GM12878 (cell line): ENCODE results near the gene IPO11. TPM values are rescaled to one million over a fixed set of nuclear protein-coding genes. Genes with fewer than 3 reads are reported as not detected.

ENCODE experiments used
- ATAC-seq: fragments of 200-7000 bp; cut with Tn5 transposase; 3 replicates; pipeline ENCODE4 v1.9.1; 2020; ENCODE audit warnings: mild to moderate bottlenecking, moderate library complexity
- BruUV-seq: library from RNA; stranded (reverse); fragments of 400-500 nt; replicated peaks from 2 replicates; lab custom pipeline; 2021; lab: Mats Ljungman, UMichigan
- CTCF ChIA-PET: fragments of 300-600 bp; sonication (Branson Sonifier 250); formaldehyde crosslinking; extraction: SDS; loops from one replicate; lab custom pipeline; 2021; ENCODE audit warnings: inconsistent platforms; lab: Yijun Ruan, JAX
- POLR2A ChIA-PET: fragments of 350-600 bp; formaldehyde crosslinking; extraction: SDS; loops from one replicate; lab custom pipeline; 2021; ENCODE audit warnings: inconsistent platforms; lab: Charles Lee
- RAD21 ChIA-PET: fragments of 300-600 bp; sonication (Branson Sonifier 250); formaldehyde crosslinking; loops from one replicate; lab custom pipeline; 2023; ENCODE audit warnings: antibody characterized with exemption; ENCODE audit not compliant: unreplicated experiment; lab: Charles Lee
- SMC1A ChIA-PET: fragments of 300-600 bp; sonication (Branson Sonifier 250); formaldehyde crosslinking; loops from one replicate; lab custom pipeline; 2023; ENCODE audit not compliant: unreplicated experiment, uncharacterized antibody; lab: Charles Lee
- DNase-seq: peaks from one replicate; pipeline ENCODE4 v3.0.0-alpha.2; 2011; ENCODE audit warnings: low read depth, low spot score
- FAIRE-seq: peaks from 3 replicates; lab custom pipeline; 2011; peaks lifted over from hg19 to GRCh38; lab: Jason Lieb, UNC
- H2AFZ ChIP-seq: 2 replicates; pipeline ENCODE4 v1.6.0; 2011; ENCODE audit warnings: low read depth, low read length, control low read depth; ENCODE audit not compliant: control insufficient read depth
- H3K27ac ChIP-seq: 2 replicates; pipeline ENCODE4 v1.5.1; 2011; ENCODE audit warnings: control low read depth; ENCODE audit not compliant: control insufficient read depth, insufficient read depth
- H3K27me3 ChIP-seq, 2 experiments: replicated peaks in 1 of 2; 2 replicates each; pipeline versions ENCODE4 v1.6.0 to v1.6.1; 2011; ENCODE audit warnings: low read length in 1 of 2; ENCODE audit not compliant: control insufficient read depth in 2 of 2, insufficient read depth in 2 of 2
- H3K36me3 ChIP-seq, 2 experiments: 2 replicates each; pipeline ENCODE4 v1.5.1; 2011; ENCODE audit warnings: low read length in 1 of 2; ENCODE audit not compliant: control insufficient read depth in 2 of 2, insufficient read depth in 2 of 2
- H3K4me1 ChIP-seq: 2 replicates; pipeline ENCODE4 v1.6.1; 2011; ENCODE audit warnings: mild to moderate bottlenecking, low read length, moderate library complexity, mixed read lengths; ENCODE audit not compliant: control insufficient read depth, insufficient read depth
- H3K4me2 ChIP-seq: 2 replicates; pipeline ENCODE4 v1.6.0; 2011; ENCODE audit warnings: control low read depth; ENCODE audit not compliant: control insufficient read depth, insufficient read depth
- H3K4me3 ChIP-seq: fragments of 200-600 bp; sonication (generic); 2 replicates; pipeline ENCODE4 v1.5.1; 2016
- H3K79me2 ChIP-seq: 2 replicates; pipeline ENCODE4 v1.6.0; 2011; ENCODE audit warnings: low read length; ENCODE audit not compliant: control insufficient read depth, insufficient read depth
- H3K9ac ChIP-seq: 2 replicates; pipeline ENCODE4 v1.8.0; 2011; ENCODE audit warnings: low read length, control low read depth, mixed read lengths; ENCODE audit not compliant: control insufficient read depth, insufficient read depth
- H3K9me3 ChIP-seq: replicated peaks from 3 replicates; pipeline ENCODE4 v1.5.1; 2011; ENCODE audit warnings: mild to moderate bottlenecking, low read length; ENCODE audit not compliant: control insufficient read depth, insufficient read depth
- H4K20me1 ChIP-seq: 2 replicates; pipeline ENCODE4 v1.6.0; 2011; ENCODE audit not compliant: control insufficient read depth, insufficient read depth
- CREM ChIP-seq: IDR thresholded peaks from 2 replicates; pipeline ENCODE4 v1.6.1; 2014; ENCODE audit warnings: antibody characterized with exemption, low read depth
- EGR1 ChIP-seq, 2 experiments: IDR thresholded peaks; 1 replicate in 1 of 2; 2 replicates in 1 of 2; pipeline ENCODE4 v1.6.1; 2011 to 2012; ENCODE audit warnings: low read depth in 2 of 2, low read length in 2 of 2, borderline replicate concordance in 1 of 2, mild to moderate bottlenecking in 1 of 2, moderate library complexity in 1 of 2
- ETV6 ChIP-seq, 2 experiments: fragments of 450-650 bp in 1 of 2; IDR thresholded peaks in 1 of 2; conservative IDR thresholded peaks in 1 of 2; 2 replicates each; pipeline ENCODE4 v1.6.1; 2014; ENCODE audit warnings: antibody characterized with exemption in 1 of 2, borderline replicate concordance in 1 of 2, low read depth in 1 of 2, mild to moderate bottlenecking in 1 of 2, moderate library complexity in 1 of 2
- EZH2 ChIP-seq: IDR thresholded peaks from 2 replicates; pipeline ENCODE4 v1.6.1; 2012; ENCODE audit warnings: low read depth, mild to moderate bottlenecking, control low read depth, inconsistent platforms, low read length, borderline replicate concordance; ENCODE audit not compliant: control insufficient read depth
- IKZF1 ChIP-seq: fragments of 450-650 bp; conservative IDR thresholded peaks from 2 replicates; pipeline ENCODE4 v1.6.1; 2017; ENCODE audit warnings: antibody characterized with exemption, mild to moderate bottlenecking
- KLF5 ChIP-seq: fragments of 450-650 bp; IDR thresholded peaks from 2 replicates; pipeline ENCODE4 v1.6.1; 2014; ENCODE audit warnings: mild to moderate bottlenecking; ENCODE audit not compliant: partially characterized antibody
- MEF2B ChIP-seq: fragments of 450-650 bp; IDR thresholded peaks from 2 replicates; pipeline ENCODE4 v1.6.1; 2018; ENCODE audit warnings: mild to moderate bottlenecking, moderate library complexity; ENCODE audit not compliant: partially characterized antibody, poor library complexity, severe bottlenecking
- MTA3 ChIP-seq: IDR thresholded peaks from 2 replicates; pipeline ENCODE4 v1.6.1; 2012; ENCODE audit warnings: low read length, inconsistent platforms, borderline replicate concordance
- NBN ChIP-seq: fragments of 450-650 bp; IDR thresholded peaks from 2 replicates; pipeline ENCODE4 v1.6.1; 2016
- POLR2AphosphoS5 ChIP-seq: IDR thresholded peaks from 2 replicates; pipeline ENCODE4 v1.6.1; 2011; ENCODE audit warnings: mild to moderate bottlenecking, low read length, inconsistent platforms
- RFX5 ChIP-seq: IDR thresholded peaks from 2 replicates; pipeline ENCODE4 v1.6.1; 2011; ENCODE audit warnings: low read depth, low read length, improper control_type of control experiment
- SMARCA5 ChIP-seq: fragments of 450-650 bp; IDR thresholded peaks from 2 replicates; pipeline ENCODE4 v1.6.1; 2017; ENCODE audit warnings: mild to moderate bottlenecking
- SP1 ChIP-seq: IDR thresholded peaks from one replicate; pipeline ENCODE4 v1.6.1; 2011; ENCODE audit warnings: low read depth, low read length
- STAT3 ChIP-seq: IDR thresholded peaks from 2 replicates; pipeline ENCODE4 v1.6.1; 2011; ENCODE audit warnings: low read depth, low read length, improper control_type of control experiment
- TCF12 ChIP-seq: IDR thresholded peaks from 2 replicates; pipeline ENCODE4 v1.6.1; 2011; ENCODE audit warnings: low read depth, mild to moderate bottlenecking, low read length
- WGBS: methylation state at CpG from one replicate; pipeline ENCODE4 v1.1.6; 2016; ENCODE audit warnings: low lambda C conversion rate; ENCODE audit not compliant: insufficient replicate concordance, insufficient coverage; ENCODE audit errors: missing lambda C conversion rate; 5-methylcytosine and 5-hydroxymethylcytosine counted together
- in situ Hi-C: fragments of 300-500 bp; cut with MboI; formaldehyde crosslinking; loops from 9 replicates; pipeline ENCODE4 v1.14.3; 2018; ENCODE audit warnings: mixed read lengths
- intact Hi-C: fragments of 100-400 bp; cut with micrococcal nuclease; formaldehyde crosslinking; loops from one replicate; pipeline ENCODE4 v1.14.2; 2022; ENCODE audit not compliant: unreplicated experiment
- polyA plus RNA-seq, 11 experiments: library from polyadenylated mRNA; depleted of rRNA in 4 of 11; unstranded in 6 of 11; stranded (reverse) in 5 of 11; fragments of >200 nt; fragmentation: Nextera tagmentation in 4 of 11; fragmentation: Illumina TruSeq in 1 of 11; extraction: Ambion mirVana in 4 of 11; extraction: Trizol in 1 of 11; gene quantifications; 1 replicate in 1 of 11; 2 replicates in 10 of 11; pipeline versions ENCODE4 v1.2.1 to v1.2.3, GENCODE V29; 2011 to 2016; ENCODE audit warnings: inconsistent platforms in 2 of 11, missing spikeins in 2 of 11, low read depth in 1 of 11
- total RNA-seq, 4 experiments: library from RNA; depleted of rRNA in 3 of 4; stranded (reverse); fragments of >200 nt in 3 of 4; fragmentation: Illumina TruSeq in 1 of 4; extraction: Trizol in 1 of 4; gene quantifications; 2 replicates each; pipeline versions ENCODE4 v1.2.1 to v1.2.3, GENCODE V29; 2013 to 2021
- TF ChIP-seq, protein P1 (sequence below): fragments of 450-650 bp; IDR thresholded peaks from 2 replicates; pipeline ENCODE4 v1.6.1; 2016; ENCODE audit warnings: mild to moderate bottlenecking

Gene IPO11
- total and polyA plus RNA-seq, 10 of the 15 experiments (the other 5 are each of a cell fraction or from before 2014, with no cell fraction given), result 14.1 to 49.3 (median 29.8) TPM

- ATAC-seq (no peak), DNase-seq (no peak), FAIRE-seq (no peak)
- CTCF ChIA-PET, result interaction anchor here (0.9 kb wide), 1 partner anchor 20 kb away, joined by 3 read pairs; no protein-coding TSS in a partner anchor
- Histone ChIP-seq H3K4me1 (no peaks in the 10 kb centered on the region), H3K4me3 (no peak overlapping the region), H3K36me3 (peaks cover 1 to 4% of the 10 kb centered on the region in 2 experiments), H4K20me1 (no peaks in the 10 kb centered on the region), H2AFZ (no peak overlapping the region), H3K79me2 (no peaks in the 10 kb centered on the region), H3K9me3 (no peaks in the 10 kb centered on the region), H3K4me2 (no peak overlapping the region), H3K27me3 (no peaks in the 10 kb centered on the region), H3K9ac (no peak overlapping the region), H3K27ac (no peak overlapping the region)
- RAD21 ChIA-PET, result no interaction called here
- POLR2A ChIA-PET, result no interaction called here
- SMC1A ChIA-PET, result interaction anchor here (1.8 kb wide), 1 partner anchor 25 kb away, joined by 4 read pairs; no protein-coding TSS in a partner anchor
- BruUV-seq, result no TSS peak
- in situ Hi-C loops, result no loop called here
- 92% methylated on average over 1 of the region's 1 CpG for WGBS
- intact Hi-C loops, result no loop called here
- TF ChIP-seq, protein P1, sequence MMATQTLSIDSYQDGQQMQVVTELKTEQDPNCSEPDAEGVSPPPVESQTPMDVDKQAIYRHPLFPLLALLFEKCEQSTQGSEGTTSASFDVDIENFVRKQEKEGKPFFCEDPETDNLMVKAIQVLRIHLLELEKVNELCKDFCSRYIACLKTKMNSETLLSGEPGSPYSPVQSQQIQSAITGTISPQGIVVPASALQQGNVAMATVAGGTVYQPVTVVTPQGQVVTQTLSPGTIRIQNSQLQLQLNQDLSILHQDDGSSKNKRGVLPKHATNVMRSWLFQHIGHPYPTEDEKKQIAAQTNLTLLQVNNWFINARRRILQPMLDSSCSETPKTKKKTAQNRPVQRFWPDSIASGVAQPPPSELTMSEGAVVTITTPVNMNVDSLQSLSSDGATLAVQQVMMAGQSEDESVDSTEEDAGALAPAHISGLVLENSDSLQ, result no peak
- no peak for TF ChIP-seq TCF12
- no peak for TF ChIP-seq SMARCA5
- no peak for TF ChIP-seq RFX5
- TF ChIP-seq EGR1 (IDR thresholded peaks at IDR 0.05; ENCODE audit: borderline replicate concordance in 1 of 2, low read depth in 2 of 2, low read length in 2 of 2), result no peak
- no peak for TF ChIP-seq KLF5
- no peak for TF ChIP-seq MEF2B
- TF ChIP-seq IKZF1, result no peak
- no peak for TF ChIP-seq POLR2AphosphoS5
- TF ChIP-seq NBN, result no peak
- no peak for TF ChIP-seq CREM
- TF ChIP-seq SP1, result no peak
- TF ChIP-seq EZH2, result no peak
- TF ChIP-seq MTA3, result no peak
- no peak for TF ChIP-seq STAT3
- TF ChIP-seq ETV6 (conservative IDR thresholded peaks at IDR 0.05 in 1 of 2, IDR thresholded peaks at IDR 0.05 in 1 of 2; ENCODE audit: borderline replicate concordance in 1 of 2, low read depth in 1 of 2), result no peak
Observed at GRCh38 chr5:62606878-62607277, 194.3 kb downstream of the IPO11 start.
